K562 (cell line): ENCODE results near the gene LMNB1. TPM values are rescaled to one million over a fixed set of nuclear protein-coding genes. Genes with fewer than 3 reads are reported as not detected.

Experiments used
- AFF4 ChIP-seq: sonication (generic); formaldehyde crosslinking; IDR thresholded peaks from 2 replicates; pipeline ENCODE4 v1.8.0; 2023; ENCODE audit warnings: mild to moderate bottlenecking, missing genetic modification reagents
- CCNT2 ChIP-seq: IDR thresholded peaks from 2 replicates; pipeline ENCODE4 v1.6.1; 2011; ENCODE audit warnings: borderline replicate concordance, low read depth, mild to moderate bottlenecking, moderate library complexity, mixed read lengths, low read length; ENCODE audit not compliant: insufficient read length; ENCODE audit errors: extremely low read depth
- ELF2 ChIP-seq: fragments of 250-450 bp; sonication (Bioruptor Pico); IDR thresholded peaks from 2 replicates; pipeline ENCODE4 v1.5.0; 2021; ENCODE audit warnings: mild to moderate bottlenecking
- GABPA ChIP-seq: fragments of 200-800 bp; sonication (Bioruptor generic); conservative IDR thresholded peaks from 2 replicates; pipeline ENCODE4 v1.6.1; 2016; ENCODE audit warnings: low read depth, missing genetic modification characterization, missing compliant biosample characterization
- NCOA2 ChIP-seq, 2 experiments: fragments of 450-650 bp; IDR thresholded peaks; 2 replicates each; pipeline ENCODE4 v1.6.1; 2018; ENCODE audit warnings: mild to moderate bottlenecking in 2 of 2, moderate library complexity in 1 of 2; ENCODE audit not compliant: partially characterized antibody in 2 of 2
- NONO ChIP-seq, 2 experiments: fragments of 200-400 bp in 1 of 2; fragments of 450-650 bp in 1 of 2; formaldehyde crosslinking in 1 of 2; IDR thresholded peaks; 2 replicates each; pipeline ENCODE4 v1.6.1; 2017; ENCODE audit warnings: low read depth in 2 of 2, mild to moderate bottlenecking in 2 of 2, moderate library complexity in 2 of 2, low read length in 1 of 2
- RB1 ChIP-seq: fragments of 450-650 bp; IDR thresholded peaks from 2 replicates; pipeline ENCODE4 v1.6.1; 2017; ENCODE audit warnings: low read depth, mild to moderate bottlenecking
- TSC22D4 ChIP-seq: fragments of 450-650 bp; IDR thresholded peaks from 2 replicates; pipeline ENCODE4 v1.6.1; 2016; ENCODE audit warnings: missing genetic modification characterization, missing biosample characterization, control low read depth
- ZFP30 ChIP-seq: fragments of 250-450 bp; sonication (Bioruptor Pico); IDR thresholded peaks from 2 replicates; pipeline ENCODE4 v1.8.0; 2022; ENCODE audit warnings: moderate library complexity, mild to moderate bottlenecking, inconsistent platforms, borderline replicate concordance
- polyA plus RNA-seq, 8 experiments: library from polyadenylated mRNA; depleted of rRNA in 4 of 8; stranded (reverse) in 5 of 8; unstranded in 3 of 8; fragments of >200 nt; fragmentation: Nextera tagmentation in 2 of 8; fragmentation: Illumina TruSeq in 1 of 8; extraction: Ambion mirVana in 2 of 8; extraction: Trizol in 1 of 8; gene quantifications; 2 replicates each; pipeline versions ENCODE4 v1.2.1 to v1.2.3, GENCODE V29; 2011 to 2014; ENCODE audit warnings: inconsistent platforms in 1 of 8, missing spikeins in 1 of 8
- total RNA-seq, 7 experiments: library from RNA; depleted of rRNA in 6 of 7; stranded (reverse); fragments of >200 nt in 6 of 7; fragmentation: Illumina TruSeq in 2 of 7; extraction: Trizol in 2 of 7; gene quantifications; 2 replicates each; pipeline versions ENCODE4 v1.2.1 to v1.2.3, GENCODE V29; 2011 to 2021; ENCODE audit warnings: low replicate concordance in 1 of 7
- TF ChIP-seq, protein P1 (sequence below): fragments of 200-800 bp; sonication (Bioruptor generic); IDR thresholded peaks from 2 replicates; pipeline ENCODE4 v1.6.1; 2016; ENCODE audit warnings: missing genetic modification characterization, missing compliant biosample characterization
- TF ChIP-seq, protein P2 (sequence below): IDR thresholded peaks from 3 replicates; pipeline ENCODE4 v1.6.1; 2011; ENCODE audit warnings: borderline replicate concordance, mild to moderate bottlenecking, moderate library complexity; ENCODE audit not compliant: insufficient read length; ENCODE audit errors: extremely low read depth

LMNB1 gene
- total and polyA plus RNA-seq, 9 of the 15 experiments (the other 6 are each of a cell fraction or from before 2014, with no cell fraction given): 2.8 to 190 (median 131) TPM

DNA sequence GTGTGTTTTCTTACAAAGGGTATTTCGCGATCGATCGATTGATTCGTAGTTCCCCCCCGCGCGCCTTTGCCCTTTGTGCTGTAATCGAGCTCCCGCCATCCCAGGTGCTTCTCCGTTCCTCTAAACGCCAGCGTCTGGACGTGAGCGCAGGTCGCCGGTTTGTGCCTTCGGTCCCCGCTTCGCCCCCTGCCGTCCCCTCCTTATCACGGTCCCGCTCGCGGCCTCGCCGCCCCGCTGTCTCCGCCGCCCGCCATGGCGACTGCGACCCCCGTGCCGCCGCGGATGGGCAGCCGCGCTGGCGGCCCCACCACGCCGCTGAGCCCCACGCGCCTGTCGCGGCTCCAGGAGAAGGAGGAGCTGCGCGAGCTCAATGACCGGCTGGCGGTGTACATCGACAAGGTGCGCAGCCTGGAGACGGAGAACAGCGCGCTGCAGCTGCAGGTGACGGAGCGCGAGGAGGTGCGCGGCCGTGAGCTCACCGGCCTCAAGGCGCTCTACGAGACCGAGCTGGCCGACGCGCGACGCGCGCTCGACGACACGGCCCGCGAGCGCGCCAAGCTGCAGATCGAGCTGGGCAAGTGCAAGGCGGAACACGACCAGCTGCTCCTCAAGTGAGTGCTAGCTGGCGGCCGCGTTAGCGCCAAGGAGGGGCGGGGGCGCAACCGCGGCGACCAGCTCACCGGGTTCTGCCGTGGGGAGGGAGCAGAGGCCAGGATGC, 480 bp downstream of the LMNB1 start (continued):
- TF ChIP-seq AFF4: peak; percentile 42; the same call in 1 of the 2 replicates
- TF ChIP-seq, protein P1, sequence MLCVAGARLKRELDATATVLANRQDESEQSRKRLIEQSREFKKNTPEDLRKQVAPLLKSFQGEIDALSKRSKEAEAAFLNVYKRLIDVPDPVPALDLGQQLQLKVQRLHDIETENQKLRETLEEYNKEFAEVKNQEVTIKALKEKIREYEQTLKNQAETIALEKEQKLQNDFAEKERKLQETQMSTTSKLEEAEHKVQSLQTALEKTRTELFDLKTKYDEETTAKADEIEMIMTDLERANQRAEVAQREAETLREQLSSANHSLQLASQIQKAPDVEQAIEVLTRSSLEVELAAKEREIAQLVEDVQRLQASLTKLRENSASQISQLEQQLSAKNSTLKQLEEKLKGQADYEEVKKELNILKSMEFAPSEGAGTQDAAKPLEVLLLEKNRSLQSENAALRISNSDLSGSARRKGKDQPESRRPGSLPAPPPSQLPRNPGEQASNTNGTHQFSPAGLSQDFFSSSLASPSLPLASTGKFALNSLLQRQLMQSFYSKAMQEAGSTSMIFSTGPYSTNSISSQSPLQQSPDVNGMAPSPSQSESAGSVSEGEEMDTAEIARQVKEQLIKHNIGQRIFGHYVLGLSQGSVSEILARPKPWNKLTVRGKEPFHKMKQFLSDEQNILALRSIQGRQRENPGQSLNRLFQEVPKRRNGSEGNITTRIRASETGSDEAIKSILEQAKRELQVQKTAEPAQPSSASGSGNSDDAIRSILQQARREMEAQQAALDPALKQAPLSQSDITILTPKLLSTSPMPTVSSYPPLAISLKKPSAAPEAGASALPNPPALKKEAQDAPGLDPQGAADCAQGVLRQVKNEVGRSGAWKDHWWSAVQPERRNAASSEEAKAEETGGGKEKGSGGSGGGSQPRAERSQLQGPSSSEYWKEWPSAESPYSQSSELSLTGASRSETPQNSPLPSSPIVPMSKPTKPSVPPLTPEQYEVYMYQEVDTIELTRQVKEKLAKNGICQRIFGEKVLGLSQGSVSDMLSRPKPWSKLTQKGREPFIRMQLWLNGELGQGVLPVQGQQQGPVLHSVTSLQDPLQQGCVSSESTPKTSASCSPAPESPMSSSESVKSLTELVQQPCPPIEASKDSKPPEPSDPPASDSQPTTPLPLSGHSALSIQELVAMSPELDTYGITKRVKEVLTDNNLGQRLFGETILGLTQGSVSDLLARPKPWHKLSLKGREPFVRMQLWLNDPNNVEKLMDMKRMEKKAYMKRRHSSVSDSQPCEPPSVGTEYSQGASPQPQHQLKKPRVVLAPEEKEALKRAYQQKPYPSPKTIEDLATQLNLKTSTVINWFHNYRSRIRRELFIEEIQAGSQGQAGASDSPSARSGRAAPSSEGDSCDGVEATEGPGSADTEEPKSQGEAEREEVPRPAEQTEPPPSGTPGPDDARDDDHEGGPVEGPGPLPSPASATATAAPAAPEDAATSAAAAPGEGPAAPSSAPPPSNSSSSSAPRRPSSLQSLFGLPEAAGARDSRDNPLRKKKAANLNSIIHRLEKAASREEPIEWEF (CRISPR knock-in tag): no peak
- TF ChIP-seq CCNT2: peak; percentile 71
- no peak for TF ChIP-seq GABPA
- TF ChIP-seq NCOA2 (IDR thresholded peaks at IDR 0.05; ENCODE audit: partially characterized antibody in 2 of 2): no peak
- TF ChIP-seq ELF2 (CRISPR knock-in tag): no peak
- TF ChIP-seq ZFP30 (CRISPR knock-in tag): no peak
- no peak for TF ChIP-seq TSC22D4 (tag)
- TF ChIP-seq NONO (IDR thresholded peaks at IDR 0.05; ENCODE audit: low read depth in 2 of 2, low read length in 1 of 2): peak; percentile 29 to 48; a peak in 2 of 4 replicates
- TF ChIP-seq, protein P2, sequence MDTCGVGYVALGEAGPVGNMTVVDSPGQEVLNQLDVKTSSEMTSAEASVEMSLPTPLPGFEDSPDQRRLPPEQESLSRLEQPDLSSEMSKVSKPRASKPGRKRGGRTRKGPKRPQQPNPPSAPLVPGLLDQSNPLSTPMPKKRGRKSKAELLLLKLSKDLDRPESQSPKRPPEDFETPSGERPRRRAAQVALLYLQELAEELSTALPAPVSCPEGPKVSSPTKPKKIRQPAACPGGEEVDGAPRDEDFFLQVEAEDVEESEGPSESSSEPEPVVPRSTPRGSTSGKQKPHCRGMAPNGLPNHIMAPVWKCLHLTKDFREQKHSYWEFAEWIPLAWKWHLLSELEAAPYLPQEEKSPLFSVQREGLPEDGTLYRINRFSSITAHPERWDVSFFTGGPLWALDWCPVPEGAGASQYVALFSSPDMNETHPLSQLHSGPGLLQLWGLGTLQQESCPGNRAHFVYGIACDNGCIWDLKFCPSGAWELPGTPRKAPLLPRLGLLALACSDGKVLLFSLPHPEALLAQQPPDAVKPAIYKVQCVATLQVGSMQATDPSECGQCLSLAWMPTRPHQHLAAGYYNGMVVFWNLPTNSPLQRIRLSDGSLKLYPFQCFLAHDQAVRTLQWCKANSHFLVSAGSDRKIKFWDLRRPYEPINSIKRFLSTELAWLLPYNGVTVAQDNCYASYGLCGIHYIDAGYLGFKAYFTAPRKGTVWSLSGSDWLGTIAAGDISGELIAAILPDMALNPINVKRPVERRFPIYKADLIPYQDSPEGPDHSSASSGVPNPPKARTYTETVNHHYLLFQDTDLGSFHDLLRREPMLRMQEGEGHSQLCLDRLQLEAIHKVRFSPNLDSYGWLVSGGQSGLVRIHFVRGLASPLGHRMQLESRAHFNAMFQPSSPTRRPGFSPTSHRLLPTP: no peak
- TF ChIP-seq RB1: peak; percentile 45
